Measurements from ENCODE around the gene FANCD2OS. TPM values are rescaled to one million over a fixed set of nuclear protein-coding genes. Genes with fewer than 3 reads are reported as not detected.

The FANCD2OS gene
- total RNA-seq, 1 experiment from 2014 or later: not detected

- ChIA-PET CTCF (no interaction called here), POLR2A (ENCODE audit: unreplicated experiment) (no interaction called here)
- Histone ChIP-seq H4K20me1 (ENCODE audit: low read length) (no peaks in the 10 kb centered on the region), H3K36me3 (ENCODE audit: low read depth, low read length) (peaks cover 16% of the 10 kb centered on the region), H3K27me3 (ENCODE audit: low read length) (no peaks in the 10 kb centered on the region), H3K27ac (ENCODE audit: low read length) (no peak overlapping the region), H3K4me2 (ENCODE audit: low read length) (no peak overlapping the region), H3K79me2 (ENCODE audit: low read length) (no peaks in the 10 kb centered on the region), H3K4me3 (ENCODE audit: low read length) (no peak overlapping the region), H3K9me3 (ENCODE audit: low read length) (no peaks in the 10 kb centered on the region), H3K4me1 (ENCODE audit: insufficient read depth, low read length) (no peaks in the 10 kb centered on the region), H2AFZ (ENCODE audit: low read length) (no peak overlapping the region), H3K9me2 (replicated peaks; ENCODE audit: low read length) (no peaks in the 10 kb centered on the region), H3K9ac (ENCODE audit: low read length) (no peak overlapping the region), H3F3A (ENCODE audit: low read length, unreplicated experiment) (no peaks in the 10 kb centered on the region)
- no peak for TF ChIP-seq CTCF (conservative IDR thresholded peaks at IDR 0.05; ENCODE audit: low read depth, low read length)
- TF ChIP-seq EZH2 (IDR thresholded peaks at IDR 0.05; ENCODE audit: low read length, unreplicated experiment): no peak
- no peak for TF ChIP-seq EZH2phosphoT487 (IDR thresholded peaks at IDR 0.05; ENCODE audit: borderline replicate concordance, low read length)
- ATAC-seq (no peak; the same call in 1 of the 2 replicates), DNase-seq (no peak)
- intact Hi-C loops (cut with micrococcal nuclease): no loop called here
- no TSS peak for BruUV-seq (replicated peaks)
These were observed 47.0 kb upstream of the FANCD2OS start for GRCh38 chr3:10155123-10155472.

GRCh38 chr3:10154335-10155122 is 46.5 kb upstream of the FANCD2OS start:
- Histone ChIP-seq H3K27me3 (ENCODE audit: low read length) (no peaks in the 10 kb centered on the region), H3K27ac (ENCODE audit: low read length) (no peak overlapping the region), H3K9me3 (ENCODE audit: low read length) (no peaks in the 10 kb centered on the region), H3K4me3 (ENCODE audit: low read length) (no peak overlapping the region), H3K4me2 (ENCODE audit: low read length) (no peak overlapping the region), H3K36me3 (ENCODE audit: low read depth, low read length) (peaks cover 21% of the 10 kb centered on the region), H3K9ac (ENCODE audit: low read length) (no peak overlapping the region), H3F3A (ENCODE audit: low read length, unreplicated experiment) (no peaks in the 10 kb centered on the region), H2AFZ (ENCODE audit: low read length) (no peak overlapping the region), H3K79me2 (ENCODE audit: low read length) (no peaks in the 10 kb centered on the region; the same call in 1 of the 2 replicates), H3K9me2 (replicated peaks; ENCODE audit: low read length) (no peaks in the 10 kb centered on the region), H4K20me1 (ENCODE audit: low read length) (no peaks in the 10 kb centered on the region), H3K4me1 (ENCODE audit: insufficient read depth, low read length) (no peaks in the 10 kb centered on the region)
- intact Hi-C loops (cut with micrococcal nuclease): no loop called here
- no TSS peak for BruUV-seq (replicated peaks)
- ChIA-PET POLR2A (ENCODE audit: unreplicated experiment) (no interaction called here), CTCF (no interaction called here)
- ATAC-seq (no peak), DNase-seq (no peak)
- TF ChIP-seq EZH2 (IDR thresholded peaks at IDR 0.05; ENCODE audit: low read length, unreplicated experiment) (no peak), CTCF (conservative IDR thresholded peaks at IDR 0.05; ENCODE audit: low read depth, low read length) (no peak), EZH2phosphoT487 (IDR thresholded peaks at IDR 0.05; ENCODE audit: borderline replicate concordance, low read length) (no peak)

GRCh38 chr3:10150987-10151386 is 42.9 kb upstream of the FANCD2OS start:
- Histone ChIP-seq H3F3A (ENCODE audit: low read length, unreplicated experiment) (no peaks in the 10 kb centered on the region), H3K9me3 (ENCODE audit: low read length) (no peaks in the 10 kb centered on the region), H3K27ac (ENCODE audit: low read length) (no peak overlapping the region), H3K9me2 (replicated peaks; ENCODE audit: low read length) (no peaks in the 10 kb centered on the region), H3K79me2 (ENCODE audit: low read length) (peaks cover 22% of the 10 kb centered on the region), H2AFZ (ENCODE audit: low read length) (no peak overlapping the region), H3K4me2 (ENCODE audit: low read length) (no peak overlapping the region), H3K4me3 (ENCODE audit: low read length) (no peak overlapping the region), H3K36me3 (ENCODE audit: low read depth, low read length) (peaks cover 24% of the 10 kb centered on the region), H3K4me1 (ENCODE audit: insufficient read depth, low read length) (no peaks in the 10 kb centered on the region), H3K9ac (ENCODE audit: low read length) (no peak overlapping the region), H4K20me1 (ENCODE audit: low read length) (peaks cover 6% of the 10 kb centered on the region; the same call in 1 of the 2 replicates), H3K27me3 (ENCODE audit: low read length) (no peaks in the 10 kb centered on the region)
- DNase-seq: no peak
- CTCF ChIA-PET: no interaction called here
- TF ChIP-seq EZH2phosphoT487 (IDR thresholded peaks at IDR 0.05; ENCODE audit: borderline replicate concordance, low read length) (no peak), CTCF (conservative IDR thresholded peaks at IDR 0.05; ENCODE audit: low read depth, low read length) (no peak), EZH2 (IDR thresholded peaks at IDR 0.05; ENCODE audit: low read length, unreplicated experiment) (no peak)
- ATAC-seq: no peak
- intact Hi-C loops (cut with micrococcal nuclease): no loop called here
- BruUV-seq (replicated peaks): no TSS peak
- POLR2A ChIA-PET (ENCODE audit: unreplicated experiment): interaction anchor here (0.6 kb wide), 1 partner anchor 8 kb away, joined by 6 read pairs; no protein-coding TSS in a partner anchor

Measured in PC-3 (cell line).